ENCODE results near the gene HSPB1.

HSPB1 gene

DNA sequence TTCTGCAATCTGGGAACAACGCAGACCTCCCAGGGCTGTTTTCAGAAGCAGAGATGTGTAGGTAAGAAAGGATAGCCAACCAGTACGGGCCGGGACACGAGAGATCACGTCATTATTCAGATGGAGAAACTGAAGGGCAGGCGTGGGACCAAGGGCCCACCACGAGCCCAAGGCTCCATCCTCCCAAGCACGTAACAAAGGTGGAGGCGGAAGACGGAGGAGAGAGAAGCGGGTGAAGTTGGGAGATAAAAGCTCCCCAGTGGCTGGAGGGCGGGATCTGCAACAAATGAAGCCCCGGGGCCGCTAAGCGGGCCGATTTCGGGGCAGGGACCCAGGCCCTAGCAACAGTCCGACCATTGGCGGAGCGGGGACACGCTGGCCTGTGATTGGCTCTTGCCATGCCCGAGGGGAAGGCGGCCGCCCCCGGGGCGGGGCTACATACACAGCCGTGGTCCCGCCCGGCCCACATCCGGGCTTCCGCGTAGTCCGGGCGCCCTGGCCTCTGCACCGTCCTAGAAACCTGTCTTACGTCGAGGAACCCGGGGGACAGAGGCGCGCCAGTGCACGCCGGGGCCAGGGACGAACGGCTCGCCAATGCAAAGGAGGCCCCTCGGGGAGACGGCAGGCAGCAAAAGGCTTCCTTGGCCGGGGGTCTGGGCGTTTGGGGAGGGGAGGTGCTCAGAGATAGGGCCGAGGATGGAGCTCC lies 15.5 kb downstream of the HSPB1 start (continued):
- TF ChIP-seq ZNF768 (tag by site-specific recombination; IDR thresholded peaks at IDR 0.05) (no peak), ZNF510 (tag by site-specific recombination; IDR thresholded peaks at IDR 0.05; ENCODE audit: insufficient replicate concordance) (no peak), KLF17 (tag by site-specific recombination; IDR thresholded peaks at IDR 0.05) (0 out of 2 replicates have a peak, but pooled peaks have one; percentile 29), EGR2 (tag by site-specific recombination; IDR thresholded peaks at IDR 0.05; ENCODE audit: low read depth) (peak; percentile 76; the same call in 1 of the 2 replicates), ZBTB6 (tag by site-specific recombination; IDR thresholded peaks at IDR 0.05) (no peak), ZBTB26 (tag by site-specific recombination; optimal IDR thresholded peaks at IDR 0.05) (peak; percentile 60), ZNF548 (tag by site-specific recombination; IDR thresholded peaks at IDR 0.05) (no peak), MYNN (tag by site-specific recombination; IDR thresholded peaks at IDR 0.05; ENCODE audit: borderline replicate concordance) (0 out of 2 replicates have a peak, but pooled peaks have one; percentile 68), YY2 (tag by site-specific recombination; IDR thresholded peaks at IDR 0.05) (no peak), ZNF121 (tag by site-specific recombination; IDR thresholded peaks at IDR 0.05) (no peak), ZNF169 (tag by site-specific recombination; IDR thresholded peaks at IDR 0.05) (no peak), ZFP41 (tag by site-specific recombination; IDR thresholded peaks at IDR 0.05; ENCODE audit: borderline replicate concordance) (no peak), ZFP69B (tag by site-specific recombination; IDR thresholded peaks at IDR 0.05) (peak; percentile 71; the same call in 1 of the 2 replicates), ZNF776 (tag by site-specific recombination; IDR thresholded peaks at IDR 0.05; ENCODE audit: borderline replicate concordance) (no peak), ZNF529 (tag by site-specific recombination; IDR thresholded peaks at IDR 0.05; ENCODE audit: insufficient replicate concordance) (no peak), ZNF629 (tag by site-specific recombination; IDR thresholded peaks at IDR 0.05) (peak; percentile 53; the same call in 1 of the 2 replicates), GLI4 (tag by site-specific recombination; IDR thresholded peaks at IDR 0.05) (no peak), PATZ1 (tag by site-specific recombination; IDR thresholded peaks at IDR 0.05) (peak; percentile 71), ZNF571 (tag by site-specific recombination; IDR thresholded peaks at IDR 0.05) (no peak), ZSCAN5A (tag by site-specific recombination; IDR thresholded peaks at IDR 0.05) (no peak), ZNF211 (tag by site-specific recombination; IDR thresholded peaks at IDR 0.05; ENCODE audit: low read depth) (no peak), ZNF645 (tag by site-specific recombination; IDR thresholded peaks at IDR 0.05) (no peak), ZNF132 (tag by site-specific recombination; IDR thresholded peaks at IDR 0.05; ENCODE audit: borderline replicate concordance) (no peak), GLIS2 (tag by site-specific recombination; IDR thresholded peaks at IDR 0.05) (peak; percentile 79), MZF1 (tag by site-specific recombination; IDR thresholded peaks at IDR 0.05; ENCODE audit: borderline replicate concordance) (peak; percentile 90; the same call in 1 of the 2 replicates), ZEB2 (tag by site-specific recombination; IDR thresholded peaks at IDR 0.05) (no peak)
- TF ChIP-seq, protein P1, sequence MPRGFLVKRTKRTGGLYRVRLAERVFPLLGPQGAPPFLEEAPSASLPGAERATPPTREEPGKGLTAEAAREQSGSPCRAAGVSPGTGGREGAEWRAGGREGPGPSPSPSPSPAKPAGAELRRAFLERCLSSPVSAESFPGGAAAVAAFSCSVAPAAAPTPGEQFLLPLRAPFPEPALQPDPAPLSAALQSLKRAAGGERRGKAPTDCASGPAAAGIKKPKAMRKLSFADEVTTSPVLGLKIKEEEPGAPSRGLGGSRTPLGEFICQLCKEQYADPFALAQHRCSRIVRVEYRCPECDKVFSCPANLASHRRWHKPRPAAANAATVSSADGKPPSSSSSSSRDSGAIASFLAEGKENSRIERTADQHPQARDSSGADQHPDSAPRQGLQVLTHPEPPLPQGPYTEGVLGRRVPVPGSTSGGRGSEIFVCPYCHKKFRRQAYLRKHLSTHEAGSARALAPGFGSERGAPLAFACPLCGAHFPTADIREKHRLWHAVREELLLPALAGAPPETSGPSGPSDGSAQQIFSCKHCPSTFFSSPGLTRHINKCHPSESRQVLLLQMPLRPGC (tag by site-specific recombination; IDR thresholded peaks at IDR 0.05) = no peak
- TF ChIP-seq, protein P2, sequence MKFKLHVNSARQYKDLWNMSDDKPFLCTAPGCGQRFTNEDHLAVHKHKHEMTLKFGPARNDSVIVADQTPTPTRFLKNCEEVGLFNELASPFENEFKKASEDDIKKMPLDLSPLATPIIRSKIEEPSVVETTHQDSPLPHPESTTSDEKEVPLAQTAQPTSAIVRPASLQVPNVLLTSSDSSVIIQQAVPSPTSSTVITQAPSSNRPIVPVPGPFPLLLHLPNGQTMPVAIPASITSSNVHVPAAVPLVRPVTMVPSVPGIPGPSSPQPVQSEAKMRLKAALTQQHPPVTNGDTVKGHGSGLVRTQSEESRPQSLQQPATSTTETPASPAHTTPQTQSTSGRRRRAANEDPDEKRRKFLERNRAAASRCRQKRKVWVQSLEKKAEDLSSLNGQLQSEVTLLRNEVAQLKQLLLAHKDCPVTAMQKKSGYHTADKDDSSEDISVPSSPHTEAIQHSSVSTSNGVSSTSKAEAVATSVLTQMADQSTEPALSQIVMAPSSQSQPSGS (tag by site-specific recombination; IDR thresholded peaks at IDR 0.05; ENCODE audit: low read depth) = peak; percentile 87
